B cell (primary cell): ENCODE data around the gene AURKAIP1. TPM values are rescaled to one million over a fixed set of nuclear protein-coding genes. Genes with fewer than 3 reads are reported as not detected.

Experiments used
- ATAC-seq: fragments of 200-7000 bp; cut with Tn5 transposase; one replicate; pipeline ENCODE4 v1.10.0; 2021; ENCODE audit warnings: low read depth, mild to moderate bottlenecking, moderate number of reproducible peaks, moderate library complexity
- CTCF ChIA-PET: fragments of 350-600 bp; sonication (Branson Sonifier 250); formaldehyde crosslinking; loops from one replicate; lab custom pipeline; 2021; ENCODE audit warnings: antibody characterized with exemption, inconsistent platforms; lab: Charles Lee
- POLR2A ChIA-PET: fragments of 350-600 bp; sonication (Branson Sonifier 250); formaldehyde crosslinking; loops from one replicate; lab custom pipeline; 2021; ENCODE audit warnings: antibody characterized with exemption; lab: Charles Lee
- DNase-seq: peaks from one replicate; pipeline ENCODE4 v3.0.0; 2013
- H2AFZ ChIP-seq: 2 replicates; pipeline ENCODE4 v1.6.1; 2012; ENCODE audit warnings: mild to moderate bottlenecking, low read depth, low read length; ENCODE audit not compliant: insufficient read depth, poor library complexity, severe bottlenecking
- H3K27ac ChIP-seq, 2 donors: 1 replicate in 1 of 2; 2 replicates in 1 of 2; pipeline ENCODE4 v1.5.1; 2012 to 2013; ENCODE audit warnings: low read length in 2 of 2, mild to moderate bottlenecking in 2 of 2, moderate library complexity in 1 of 2
- H3K27me3 ChIP-seq, 4 experiments: fragments of 200-600 bp in 1 of 4; sonication (generic) in 1 of 4; replicated peaks in 1 of 4; 1 replicate in 2 of 4; 2 replicates in 2 of 4; pipeline versions ENCODE4 v1.6.1 to v1.7.0; 2013 to 2016; ENCODE audit warnings: low read length in 3 of 4, mild to moderate bottlenecking in 2 of 4, mixed read lengths in 1 of 4, moderate library complexity in 1 of 4; ENCODE audit not compliant: insufficient read depth in 4 of 4, control insufficient read depth in 3 of 4; ENCODE audit errors: control extremely low read depth in 1 of 4
- H3K36me3 ChIP-seq, 2 experiments: replicated peaks in 1 of 2; 1 replicate in 1 of 2; 2 replicates in 1 of 2; pipeline versions ENCODE4 v1.6.1 to v1.7.1; 2013; ENCODE audit warnings: low read length in 1 of 2; ENCODE audit not compliant: insufficient read depth in 2 of 2, control insufficient read depth in 1 of 2; ENCODE audit errors: control extremely low read depth in 1 of 2, extremely low read depth in 1 of 2
- H3K4me1 ChIP-seq, 2 donors: fragments of 200-600 bp in 1 of 2; sonication (generic) in 1 of 2; 1 replicate in 1 of 2; 2 replicates in 1 of 2; pipeline versions ENCODE4 v1.5.1 to v1.6.1; 2013 to 2017; ENCODE audit warnings: low read length in 2 of 2; ENCODE audit not compliant: control insufficient read depth in 2 of 2, insufficient read depth in 2 of 2
- H3K4me2 ChIP-seq: replicated peaks from 2 replicates; pipeline ENCODE3; 2012; ENCODE audit warnings: mild to moderate bottlenecking, low read depth, low read length; ENCODE audit not compliant: poor library complexity, severe bottlenecking
- H3K4me3 ChIP-seq, 5 experiments: fragments of 200-600 bp in 1 of 5; sonication (generic) in 1 of 5; 1 replicate in 3 of 5; 2 replicates in 2 of 5; pipeline versions ENCODE4 v1.5.1 to v1.7.0; 2011 to 2016; ENCODE audit warnings: low read length in 4 of 5, mild to moderate bottlenecking in 4 of 5, low read depth in 2 of 5, control low read depth in 1 of 5, moderate library complexity in 1 of 5; ENCODE audit not compliant: insufficient read depth in 1 of 5; ENCODE audit errors: control extremely low read depth in 1 of 5, extremely low read depth in 1 of 5
- H3K79me2 ChIP-seq: fragments of 200-600 bp; sonication (generic); one replicate; pipeline ENCODE4 v1.6.0; 2016; ENCODE audit warnings: low read length; ENCODE audit not compliant: control insufficient read depth, insufficient read depth
- H3K9ac ChIP-seq: fragments of 200-600 bp; sonication (generic); 2 replicates; pipeline ENCODE4 v1.6.1; 2017; ENCODE audit warnings: mild to moderate bottlenecking, low read length, moderate library complexity
- H3K9me3 ChIP-seq, 3 donors: one replicate each; pipeline versions ENCODE4 v1.6.1 to v1.7.1; 2013; ENCODE audit warnings: low read length in 2 of 3; ENCODE audit not compliant: control insufficient read depth in 2 of 3, insufficient read depth in 1 of 3; ENCODE audit errors: control extremely low read depth in 1 of 3
- H4K20me1 ChIP-seq: 2 replicates; pipeline ENCODE4 v1.6.0; 2012; ENCODE audit warnings: mild to moderate bottlenecking, low read length; ENCODE audit not compliant: insufficient read depth, control insufficient read depth, poor library complexity, severe bottlenecking
- H3K27ac Mint-ChIP-seq: one replicate; pipeline ENCODE4 v1.8.0; 2021; ENCODE audit warnings: mixed read lengths
- H3K27me3 Mint-ChIP-seq: one replicate; pipeline ENCODE4 v1.8.0; 2021; ENCODE audit warnings: mixed read lengths
- H3K4me1 Mint-ChIP-seq: one replicate; pipeline ENCODE4 v1.8.0; 2021; ENCODE audit warnings: mixed read lengths
- H3K4me3 Mint-ChIP-seq: one replicate; pipeline ENCODE4 v1.8.0; 2021; ENCODE audit warnings: mixed read lengths
- H3K9me3 Mint-ChIP-seq: one replicate; pipeline ENCODE4 v1.8.0; 2022; ENCODE audit warnings: mixed read lengths; ENCODE audit not compliant: insufficient read depth
- CTCF ChIP-seq: fragments of 200-600 bp; IDR thresholded peaks from one replicate; pipeline ENCODE4 v1.8.0; 2022; ENCODE audit warnings: antibody characterized with exemption, mild to moderate bottlenecking
- EZH2 ChIP-seq: IDR thresholded peaks from 2 replicates; pipeline ENCODE4 v1.6.1; 2012; ENCODE audit warnings: borderline replicate concordance, low read depth, mild to moderate bottlenecking, moderate library complexity, low read length; ENCODE audit not compliant: insufficient read depth, poor library complexity, severe bottlenecking
- WGBS: methylation state at CpG from one replicate; pipeline ENCODE4 v1.1.5; 2013; ENCODE audit warnings: missing lambda C conversion rate; ENCODE audit not compliant: insufficient coverage; 5-methylcytosine and 5-hydroxymethylcytosine counted together
- intact Hi-C: fragments of 100-400 bp; cut with micrococcal nuclease; formaldehyde crosslinking; loops from one replicate; pipeline ENCODE4 v1.10.0; 2022
- polyA plus RNA-seq: library from polyadenylated mRNA; depleted of rRNA; stranded (reverse); fragments of >200 nt; gene quantifications from 2 replicates; pipeline ENCODE4 v1.2.3, GENCODE V29; 2012
- total RNA-seq, 2 donors: library from RNA; stranded (reverse); fragments of 120-200 nt in 1 of 2; gene quantifications; 1 replicate in 1 of 2; 2 replicates in 1 of 2; pipeline versions ENCODE4 v1.2.3 to v1.2.4, GENCODE V29; 2013 to 2022

The AURKAIP1 gene
- total and polyA plus RNA-seq, 2 donors (not counting 1 experiment from before 2014, with no cell fraction given): 61.1 to 61.7 TPM

- Mint-ChIP-seq H3K4me1 (peaks cover 10% of the 10 kb centered on the region), H3K27me3 (peaks cover 25% of the 10 kb centered on the region), H3K9me3 (no peaks in the 10 kb centered on the region), H3K27ac (peak overlapping the region; percentile 7), H3K4me3 (no peak overlapping the region)
- Histone ChIP-seq H3K4me2 (no peak overlapping the region), H2AFZ (no peak overlapping the region), H3K79me2 (no peaks in the 10 kb centered on the region), H3K4me1 (peaks cover 12 to 17% of the 10 kb centered on the region in 2 donors), H3K4me3 (no peak overlapping the region), H3K9ac (no peak overlapping the region), H3K36me3 (no peaks in the 10 kb centered on the region), H3K27ac (no peak overlapping the region), H3K9me3 (peaks cover 0 to 6% (median 0%) of the 10 kb centered on the region in 3 donors), H4K20me1 (no peaks in the 10 kb centered on the region), H3K27me3 (peaks cover 0 to 49% (median 13%) of the 10 kb centered on the region in 4 experiments)
- TF ChIP-seq EZH2 (no peak), CTCF (no peak)
- DNase-seq (no peak), ATAC-seq (no peak)
- intact Hi-C loops: no loop called here
- ChIA-PET POLR2A (no interaction called here), CTCF (no interaction called here)
- WGBS: 43% methylated on average over 3 of the region's 6 CpGs
Measured at GRCh38 chr1:1359308-1359663, 15.7 kb downstream of the AURKAIP1 start.

- Histone ChIP-seq H3K27me3 (peaks cover 0 to 55% (median 16%) of the 10 kb centered on the region in 4 experiments), H3K4me1 (peaks cover 18 to 23% of the 10 kb centered on the region in 2 donors), H3K36me3 (no peaks in the 10 kb centered on the region), H3K9ac (no peak within 1 kb of the TSS), H3K4me3 (no peak within 1 kb of the TSS), H2AFZ (no peak within 1 kb of the TSS), H4K20me1 (no peaks in the 10 kb centered on the region), H3K4me2 (peak within 1 kb of the TSS; percentile 35), H3K27ac (no peak within 1 kb of the TSS), H3K9me3 (peaks cover 0 to 6% (median 0%) of the 10 kb centered on the region in 3 donors), H3K79me2 (no peaks in the 10 kb centered on the region)
- TF ChIP-seq CTCF: no peak
- Mint-ChIP-seq H3K4me1 (peaks cover 12% of the 10 kb centered on the region), H3K27ac (peak within 1 kb of the TSS; percentile 7), H3K4me3 (no peak within 1 kb of the TSS), H3K27me3 (peaks cover 28% of the 10 kb centered on the region), H3K9me3 (no peaks in the 10 kb centered on the region)
- no peak for ATAC-seq
- intact Hi-C loops: no loop called here
- no peak for DNase-seq
- 29% methylated on average over 25 of the region's 29 CpGs for WGBS
- POLR2A ChIA-PET: no interaction called here
- CTCF ChIA-PET: no interaction called here
Measured at GRCh38 chr1:1358433-1359271, 16.4 kb downstream of the AURKAIP1 start, which contains the start of gene MXRA8. Gene MXRA8, minus strand, starts transcription at chr1:1358555. Its CDS starts 51 bp downstream, at chr1:1358504.
